Heart left ventricle (tissue), 13 donors: ENCODE measurements around the gene GRK3.

Experiments used
- CTCF ChIP-seq, 12 donors: fragments of 200-600 bp; sonication (generic) in 4 of 12; IDR thresholded peaks; one replicate each; pipeline versions ENCODE4 v1.5.0 to v1.8.0; 2018 to 2022; ENCODE audit warnings: antibody characterized with exemption in 12 of 12, mild to moderate bottlenecking in 5 of 12
- POLR2A ChIP-seq, 2 donors: fragments of 450-650 bp; IDR thresholded peaks; one replicate each; pipeline ENCODE4 v1.6.1; 2017; ENCODE audit warnings: antibody characterized with exemption in 2 of 2, mild to moderate bottlenecking in 2 of 2, moderate library complexity in 2 of 2
- donor health status: ischemic (EF 13 %, LVEDD 7.1; RV severe dilation, severe dysfunction).
- donor health status: DM: no; HTN: yes; CAD: no.
- donor health status: DM: no; HTN: no; CAD: no.
- donor health status: ischemic (EF 25% LVEDD 6.9; RV normal size, moderate dysfunction).
- donor health status: ischemic (EF 25% LVEDD 5.7; RV mildly dilated, moderate dysfunction).
- donor health status: ischemic (EF 35%, LVEDD 5.7; RV mildly dilated, moderate dysfunction).
- donor health status: nonischemic (EF 11% LVEDD 7.7; RV severe dilation, severe dysfunction).
- donor health status: DM: yes; HTN: yes; CAD: no.
- donor health status: PGD.
- donor health status: ischemic (EF 29% LVEDD 5.4; RV normal size, mild dysfunction).
- donor health status: nonischemic (EF 23%, LVEDD 6.1; RV moderate dilation, normal function).

GRCh38 chr22:25557218-25557617 is 7.3 kb upstream of the GRK3 start:
- no peak for TF ChIP-seq POLR2A (IDR thresholded peaks at IDR 0.05)
- no peak for TF ChIP-seq CTCF (IDR thresholded peaks at IDR 0.05)
